HG02610 (cell line): Measurements from ENCODE around the gene AMER1.

Experiments used
- ATAC-seq: cut with Tn5 transposase; IDR thresholded peaks from one replicate; pipeline ENCODE4 v1.9.1; 2021; ENCODE audit warnings: mild to moderate bottlenecking, moderate library complexity; ENCODE audit not compliant: unreplicated experiment

AMER1 gene

GRCh38 chrX:64186974-64187761, 18.3 kb downstream of the AMER1 start:
- ATAC-seq = no peak

- ATAC-seq = no peak
Measured at GRCh38 chrX:64184396-64184795, 21.1 kb downstream of the AMER1 start.

DNA sequence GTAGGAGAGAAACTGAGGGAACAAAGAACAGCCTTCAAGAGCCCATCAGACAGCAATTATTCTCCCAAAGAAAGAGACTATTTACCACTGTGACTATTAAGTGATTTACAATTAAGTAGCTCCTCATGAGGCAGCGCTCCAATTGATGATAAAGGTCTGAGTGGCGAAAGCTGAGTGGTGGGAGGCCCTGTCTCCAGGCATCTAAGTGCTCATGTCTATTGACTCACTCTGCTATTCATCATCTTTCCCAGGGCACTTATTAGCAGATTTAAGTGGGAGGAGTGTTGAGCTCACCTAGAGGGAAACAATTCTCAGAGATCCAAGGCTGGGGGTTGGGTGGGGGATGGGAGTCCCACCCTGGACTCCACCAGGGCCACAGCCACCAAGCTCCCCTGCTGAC, 23.3 kb downstream of the AMER1 start:
- no peak for ATAC-seq

DNA sequence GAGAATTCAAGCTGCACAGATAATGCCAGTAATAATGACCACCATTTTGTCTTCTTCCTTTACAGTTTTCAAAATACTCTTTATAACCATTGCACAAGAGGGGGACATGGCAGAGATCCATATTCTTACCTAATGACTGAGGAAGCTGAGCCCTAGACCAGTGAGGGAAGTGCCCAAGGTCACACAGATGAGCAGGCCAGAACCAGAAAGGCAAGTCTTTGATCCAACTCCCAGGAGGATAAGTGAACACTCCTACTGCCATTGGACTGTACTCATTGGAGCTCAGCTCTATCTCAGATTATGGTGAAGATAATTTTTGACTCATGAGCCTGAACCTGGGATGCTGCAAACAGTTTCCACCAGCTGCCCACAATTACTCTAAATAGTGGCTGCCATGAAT, 28.6 kb downstream of the AMER1 start:
- ATAC-seq = no peak

- ATAC-seq = no peak
Measured at GRCh38 chrX:64169988-64170387, 35.5 kb downstream of the AMER1 start.

DNA sequence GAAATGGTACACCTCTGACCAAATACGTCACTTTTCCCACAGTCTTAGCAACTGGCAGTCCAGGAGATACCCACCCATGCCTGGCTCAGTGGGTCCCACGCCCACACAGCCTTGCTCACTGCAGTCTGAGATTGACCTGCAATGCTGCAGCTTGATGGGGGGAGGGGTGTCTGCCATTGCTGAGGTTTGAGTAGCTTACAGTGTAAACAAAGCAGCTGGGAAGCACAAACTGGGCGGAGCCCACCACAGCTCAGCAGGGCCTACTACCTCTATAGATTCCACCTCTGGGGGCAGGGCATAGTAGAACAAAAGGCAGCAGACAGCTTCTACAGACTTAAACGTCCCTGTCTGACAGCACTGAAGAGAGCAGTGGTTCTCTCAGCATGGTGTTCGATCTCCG, 52.7 kb downstream of the AMER1 start:
- no peak for ATAC-seq

- no peak for ATAC-seq
Measured at GRCh38 chrX:64151911-64152310, 53.6 kb downstream of the AMER1 start.

DNA sequence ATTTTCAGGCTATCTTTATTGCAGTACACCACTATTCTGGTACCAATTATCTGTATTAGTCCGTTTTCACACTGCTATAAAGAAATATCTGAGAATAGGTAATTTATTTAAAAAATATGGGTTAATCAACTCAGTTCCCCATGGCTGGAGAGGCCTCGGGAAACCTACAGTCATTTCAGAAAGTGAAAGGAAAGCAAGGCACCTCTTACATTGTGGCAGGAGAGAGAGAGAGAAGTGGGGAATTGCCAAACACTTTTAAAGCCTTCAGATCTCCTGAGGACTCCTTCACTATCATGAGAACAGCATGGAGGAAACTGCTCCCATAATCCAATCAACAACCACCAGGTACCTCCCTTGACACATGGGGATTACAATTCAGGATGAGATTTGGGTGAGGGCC, 54.7 kb downstream of the AMER1 start:
- ATAC-seq = no peak
